GM13976 (cell line): ENCODE results near the gene GPC6.

Source experiments
- DNase-seq: peaks from one replicate; pipeline ENCODE4 v3.0.0; 2012; ENCODE audit warnings: low spot score
- CTCF ChIP-seq: IDR thresholded peaks from 2 replicates; pipeline ENCODE4 v1.5.1; 2012; ENCODE audit warnings: borderline replicate concordance, mild to moderate bottlenecking; ENCODE audit not compliant: insufficient read depth; ENCODE audit errors: extremely low read depth, missing control alignments, control extremely low read depth
- in situ Hi-C: fragments of 300-500 bp; cut with MboI; formaldehyde crosslinking; loops from one replicate; pipeline ENCODE4 v1.12.0; 2022; ENCODE audit warnings: low sequenced_read_pairs, mixed read lengths, inconsistent platforms; ENCODE audit not compliant: unreplicated experiment

GPC6 gene

GRCh38 chr13:94415500-94416237 lies 1189.1 kb downstream of the GPC6 start:
- DNase-seq = no peak
- no peak for TF ChIP-seq CTCF
- in situ Hi-C loops = no loop called here

- in situ Hi-C loops = no loop called here
- TF ChIP-seq CTCF = no peak
- DNase-seq = no peak
Measured at GRCh38 chr13:94416454-94417080, 1190.0 kb downstream of the GPC6 start.

- in situ Hi-C loops = no loop called here
- TF ChIP-seq CTCF = no peak
Measured at GRCh38 chr13:94417294-94417693, 1190.7 kb downstream of the GPC6 start.

GRCh38 chr13:94419304-94419924 lies 1192.8 kb downstream of the GPC6 start:
- DNase-seq = no peak
- in situ Hi-C loops = no loop called here
- no peak for TF ChIP-seq CTCF

More at GRCh38 chr13:94417294-94417693, 1190.7 kb downstream of the GPC6 start:
- DNase-seq = no peak

GRCh38 chr13:94419925-94420305 lies 1193.3 kb downstream of the GPC6 start:
- DNase-seq = no peak
- in situ Hi-C loops = no loop called here
- no peak for TF ChIP-seq CTCF

GRCh38 chr13:94427313-94427953 lies 1200.8 kb downstream of the GPC6 start:
- DNase-seq = no peak
- TF ChIP-seq CTCF = no peak
- in situ Hi-C loops = no loop called here
